ENCODE data around the gene MAU2.

GRCh38 chr19:19345232-19345631 is 24.6 kb downstream of the MAU2 start:
- no peak for TF ChIP-seq CTCF (IDR thresholded peaks at IDR 0.05)
- no peak for TF ChIP-seq POLR2A (IDR thresholded peaks at IDR 0.05)

All from testis (tissue), 2 donors.